A673 (cell line): ENCODE data around the gene RNF17. TPM values are rescaled to one million over a fixed set of nuclear protein-coding genes. Genes with fewer than 3 reads are reported as not detected.

Source experiments
- Bru-seq: library from RNA; stranded (reverse); fragments of 400-500 nt; gene quantifications from one replicate; lab custom pipeline; 2021; lab: Mats Ljungman, UMichigan
- BruChase-seq, 2 experiments: library from RNA; stranded (reverse); fragments of 400-500 nt; gene quantifications; one replicate each; lab custom pipeline; 2021; lab: Mats Ljungman, UMichigan
- BruUV-seq: library from RNA; stranded (reverse); fragments of 400-500 nt; replicated peaks from 2 replicates; lab custom pipeline; 2021; lab: Mats Ljungman, UMichigan
- CTCF ChIA-PET: fragments of 300-600 bp; sonication (Branson Sonifier 250); formaldehyde crosslinking; loops from one replicate; lab custom pipeline; 2022; ENCODE audit warnings: antibody characterized with exemption; lab: Charles Lee
- POLR2A ChIA-PET: fragments of 300-600 bp; sonication (Branson Sonifier 250); formaldehyde crosslinking; loops from one replicate; lab custom pipeline; 2022; ENCODE audit warnings: antibody characterized with exemption; ENCODE audit not compliant: low non-redundant PET; lab: Charles Lee
- DNase-seq: peaks from one replicate; pipeline ENCODE4 v3.0.0-alpha.2; 2015; ENCODE audit warnings: low spot score
- H3K27ac ChIP-seq: fragments of 200-600 bp; sonication (generic); 2 replicates; pipeline ENCODE4 v1.5.1; 2016; ENCODE audit warnings: mixed run types, low read depth, mild to moderate bottlenecking, mixed read lengths, antibody characterized with exemption, low read length; ENCODE audit not compliant: poor library complexity, severe bottlenecking
- H3K27me3 ChIP-seq: fragments of 200-600 bp; sonication (generic); replicated peaks from 2 replicates; pipeline ENCODE4 v1.6.1; 2017; ENCODE audit warnings: mixed run types, low read depth, mild to moderate bottlenecking, mixed read lengths, antibody characterized with exemption, low read length; ENCODE audit not compliant: insufficient read depth, poor library complexity
- H3K36me3 ChIP-seq: fragments of 200-600 bp; sonication (generic); 2 replicates; pipeline ENCODE4 v1.6.1; 2016; ENCODE audit warnings: mixed run types, mild to moderate bottlenecking, mixed read lengths, antibody characterized with exemption, low read length; ENCODE audit not compliant: insufficient read depth, poor library complexity, severe bottlenecking
- H3K4me1 ChIP-seq: fragments of 200-600 bp; sonication (generic); 2 replicates; pipeline ENCODE4 v1.6.1; 2017; ENCODE audit warnings: mixed run types, mild to moderate bottlenecking, mixed read lengths, antibody characterized with exemption, low read length; ENCODE audit not compliant: insufficient read depth, poor library complexity, severe bottlenecking
- H3K4me3 ChIP-seq: fragments of 200-600 bp; sonication (generic); 2 replicates; pipeline ENCODE4 v1.5.1; 2016; ENCODE audit warnings: low read depth, mixed run types, mild to moderate bottlenecking, mixed read lengths, low read length; ENCODE audit not compliant: poor library complexity, severe bottlenecking
- H3K9me3 ChIP-seq: fragments of 200-600 bp; sonication (generic); 2 replicates; pipeline ENCODE4 v1.6.1; 2016; ENCODE audit warnings: mixed run types, low read depth, mild to moderate bottlenecking, mixed read lengths, antibody characterized with exemption, low read length; ENCODE audit not compliant: poor library complexity, severe bottlenecking
- CTCF ChIP-seq: fragments of 300-800, 200-600 bp; sonication (generic); conservative IDR thresholded peaks from 2 replicates; pipeline ENCODE4 v1.5.1; 2017; ENCODE audit warnings: low read depth, mild to moderate bottlenecking, antibody characterized with exemption, low read length, moderate library complexity, mixed read lengths
- EZH2 ChIP-seq: fragments of 200-600 bp; sonication (generic); IDR thresholded peaks from 2 replicates; pipeline ENCODE4 v1.6.1; 2017; ENCODE audit warnings: borderline replicate concordance, low read depth, mild to moderate bottlenecking, mixed read lengths, antibody characterized with exemption, low read length; ENCODE audit not compliant: poor library complexity, severe bottlenecking
- intact Hi-C: fragments of 100-400 bp; cut with micrococcal nuclease; formaldehyde crosslinking; loops from one replicate; pipeline ENCODE4 v1.10.0; 2022; ENCODE audit not compliant: unreplicated experiment
- long read RNA-seq: library from polyadenylated mRNA; stranded (forward); transcript quantifications from one replicate; pipeline ENCODE4 v2.0.0, GENCODE V29; 2022
- total RNA-seq: library from RNA; stranded (reverse); gene quantifications from 2 replicates; pipeline ENCODE4 v1.2.3, GENCODE V29; 2021

RNF17 gene, protein sequence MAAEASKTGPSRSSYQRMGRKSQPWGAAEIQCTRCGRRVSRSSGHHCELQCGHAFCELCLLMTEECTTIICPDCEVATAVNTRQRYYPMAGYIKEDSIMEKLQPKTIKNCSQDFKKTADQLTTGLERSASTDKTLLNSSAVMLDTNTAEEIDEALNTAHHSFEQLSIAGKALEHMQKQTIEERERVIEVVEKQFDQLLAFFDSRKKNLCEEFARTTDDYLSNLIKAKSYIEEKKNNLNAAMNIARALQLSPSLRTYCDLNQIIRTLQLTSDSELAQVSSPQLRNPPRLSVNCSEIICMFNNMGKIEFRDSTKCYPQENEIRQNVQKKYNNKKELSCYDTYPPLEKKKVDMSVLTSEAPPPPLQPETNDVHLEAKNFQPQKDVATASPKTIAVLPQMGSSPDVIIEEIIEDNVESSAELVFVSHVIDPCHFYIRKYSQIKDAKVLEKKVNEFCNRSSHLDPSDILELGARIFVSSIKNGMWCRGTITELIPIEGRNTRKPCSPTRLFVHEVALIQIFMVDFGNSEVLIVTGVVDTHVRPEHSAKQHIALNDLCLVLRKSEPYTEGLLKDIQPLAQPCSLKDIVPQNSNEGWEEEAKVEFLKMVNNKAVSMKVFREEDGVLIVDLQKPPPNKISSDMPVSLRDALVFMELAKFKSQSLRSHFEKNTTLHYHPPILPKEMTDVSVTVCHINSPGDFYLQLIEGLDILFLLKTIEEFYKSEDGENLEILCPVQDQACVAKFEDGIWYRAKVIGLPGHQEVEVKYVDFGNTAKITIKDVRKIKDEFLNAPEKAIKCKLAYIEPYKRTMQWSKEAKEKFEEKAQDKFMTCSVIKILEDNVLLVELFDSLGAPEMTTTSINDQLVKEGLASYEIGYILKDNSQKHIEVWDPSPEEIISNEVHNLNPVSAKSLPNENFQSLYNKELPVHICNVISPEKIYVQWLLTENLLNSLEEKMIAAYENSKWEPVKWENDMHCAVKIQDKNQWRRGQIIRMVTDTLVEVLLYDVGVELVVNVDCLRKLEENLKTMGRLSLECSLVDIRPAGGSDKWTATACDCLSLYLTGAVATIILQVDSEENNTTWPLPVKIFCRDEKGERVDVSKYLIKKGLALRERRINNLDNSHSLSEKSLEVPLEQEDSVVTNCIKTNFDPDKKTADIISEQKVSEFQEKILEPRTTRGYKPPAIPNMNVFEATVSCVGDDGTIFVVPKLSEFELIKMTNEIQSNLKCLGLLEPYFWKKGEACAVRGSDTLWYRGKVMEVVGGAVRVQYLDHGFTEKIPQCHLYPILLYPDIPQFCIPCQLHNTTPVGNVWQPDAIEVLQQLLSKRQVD (N-terminal part only)
- total RNA-seq (not detected in 2 replicates), Bru-seq, nascent RNA (not detected), BruChase-seq, experiment 1, labeled RNA remaining after a 2-hour chase (not detected), BruChase-seq, experiment 2, labeled RNA remaining after a 6-hour chase (percentile 2 among the genes with signal in this experiment)
- long read RNA-seq = 0 reads

GRCh38 chr13:24763596-24764275 lies at the start of gene RNF17:
Gene RNF17, plus strand, starts transcription at chr13:24764169. Its CDS starts 35 bp downstream, at chr13:24764204.
- H3K36me3 ChIP-seq = no peaks in the 10 kb centered on the region
- ChIA-PET POLR2A (no interaction called here), CTCF (no interaction called here)
- TF ChIP-seq CTCF = no peak
- no peak for TF ChIP-seq EZH2
- intact Hi-C loops = no loop called here
- H3K27ac ChIP-seq = no peak within 1 kb of the TSS
- no peaks in the 10 kb centered on the region for H3K27me3 ChIP-seq
- no peaks in the 10 kb centered on the region for H3K9me3 ChIP-seq
- BruUV-seq = no TSS peak
- H3K4me3 ChIP-seq = no peak within 1 kb of the TSS
- DNase-seq = no peak
- H3K4me1 ChIP-seq = no peaks in the 10 kb centered on the region

GRCh38 chr13:24716011-24716410 lies 48.0 kb upstream of the RNF17 start:
- Histone ChIP-seq H3K27ac (no peak overlapping the region), H3K36me3 (no peaks in the 10 kb centered on the region), H3K9me3 (no peaks in the 10 kb centered on the region), H3K4me1 (no peaks in the 10 kb centered on the region), H3K27me3 (no peaks in the 10 kb centered on the region), H3K4me3 (no peak overlapping the region)
- ChIA-PET POLR2A (no interaction called here), CTCF (no interaction called here)
- no peak for DNase-seq
- TF ChIP-seq EZH2 (no peak), CTCF (no peak)
- BruUV-seq = no TSS peak
- intact Hi-C loops = no loop called here
